PFSK-1 (cell line): Measurements from ENCODE around the gene IFI35.

Experiments
- FOXP2 ChIP-seq: optimal IDR thresholded peaks from 2 replicates; pipeline ENCODE3; 2011; ENCODE audit warnings: borderline replicate concordance, control low read depth, inconsistent platforms; ENCODE audit not compliant: insufficient read depth; ENCODE audit errors: extremely low read length, extremely low read depth
- POLR2AphosphoS5 ChIP-seq: IDR thresholded peaks from 2 replicates; pipeline ENCODE4 v1.6.1; 2012; ENCODE audit warnings: low read depth, mild to moderate bottlenecking, control low read depth, low read length, moderate library complexity
- SIN3A ChIP-seq: IDR thresholded peaks from 2 replicates; pipeline ENCODE4 v1.6.1; 2012; ENCODE audit warnings: mild to moderate bottlenecking, low read length, moderate library complexity, borderline replicate concordance; ENCODE audit not compliant: insufficient read depth
- TAF1 ChIP-seq: IDR thresholded peaks from 2 replicates; pipeline ENCODE4 v1.6.1; 2012; ENCODE audit warnings: low read length, control low read depth, borderline replicate concordance; ENCODE audit not compliant: insufficient read depth
- TF ChIP-seq, protein P1 (sequence below), 2 experiments: IDR thresholded peaks; 2 replicates each; pipeline versions ENCODE4 v1.6.1 to v1.8.0; 2011 to 2012; ENCODE audit warnings: low read depth in 2 of 2, low read length in 2 of 2, control low read depth in 1 of 2, inconsistent platforms in 1 of 2, mild to moderate bottlenecking in 1 of 2, moderate library complexity in 1 of 2; ENCODE audit not compliant: insufficient read depth in 1 of 2

Gene IFI35

GRCh38 chr17:42991471-42991870, 15.1 kb upstream of the IFI35 start:
- TF ChIP-seq FOXP2 = no peak
- no peak for TF ChIP-seq SIN3A
- no peak for TF ChIP-seq TAF1
- TF ChIP-seq, protein P1, sequence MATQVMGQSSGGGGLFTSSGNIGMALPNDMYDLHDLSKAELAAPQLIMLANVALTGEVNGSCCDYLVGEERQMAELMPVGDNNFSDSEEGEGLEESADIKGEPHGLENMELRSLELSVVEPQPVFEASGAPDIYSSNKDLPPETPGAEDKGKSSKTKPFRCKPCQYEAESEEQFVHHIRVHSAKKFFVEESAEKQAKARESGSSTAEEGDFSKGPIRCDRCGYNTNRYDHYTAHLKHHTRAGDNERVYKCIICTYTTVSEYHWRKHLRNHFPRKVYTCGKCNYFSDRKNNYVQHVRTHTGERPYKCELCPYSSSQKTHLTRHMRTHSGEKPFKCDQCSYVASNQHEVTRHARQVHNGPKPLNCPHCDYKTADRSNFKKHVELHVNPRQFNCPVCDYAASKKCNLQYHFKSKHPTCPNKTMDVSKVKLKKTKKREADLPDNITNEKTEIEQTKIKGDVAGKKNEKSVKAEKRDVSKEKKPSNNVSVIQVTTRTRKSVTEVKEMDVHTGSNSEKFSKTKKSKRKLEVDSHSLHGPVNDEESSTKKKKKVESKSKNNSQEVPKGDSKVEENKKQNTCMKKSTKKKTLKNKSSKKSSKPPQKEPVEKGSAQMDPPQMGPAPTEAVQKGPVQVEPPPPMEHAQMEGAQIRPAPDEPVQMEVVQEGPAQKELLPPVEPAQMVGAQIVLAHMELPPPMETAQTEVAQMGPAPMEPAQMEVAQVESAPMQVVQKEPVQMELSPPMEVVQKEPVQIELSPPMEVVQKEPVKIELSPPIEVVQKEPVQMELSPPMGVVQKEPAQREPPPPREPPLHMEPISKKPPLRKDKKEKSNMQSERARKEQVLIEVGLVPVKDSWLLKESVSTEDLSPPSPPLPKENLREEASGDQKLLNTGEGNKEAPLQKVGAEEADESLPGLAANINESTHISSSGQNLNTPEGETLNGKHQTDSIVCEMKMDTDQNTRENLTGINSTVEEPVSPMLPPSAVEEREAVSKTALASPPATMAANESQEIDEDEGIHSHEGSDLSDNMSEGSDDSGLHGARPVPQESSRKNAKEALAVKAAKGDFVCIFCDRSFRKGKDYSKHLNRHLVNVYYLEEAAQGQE (IDR thresholded peaks at IDR 0.05; ENCODE audit: insufficient read depth in 1 of 2, low read depth in 2 of 2, low read length in 2 of 2) = no peak
- TF ChIP-seq POLR2AphosphoS5 = no peak

DNA sequence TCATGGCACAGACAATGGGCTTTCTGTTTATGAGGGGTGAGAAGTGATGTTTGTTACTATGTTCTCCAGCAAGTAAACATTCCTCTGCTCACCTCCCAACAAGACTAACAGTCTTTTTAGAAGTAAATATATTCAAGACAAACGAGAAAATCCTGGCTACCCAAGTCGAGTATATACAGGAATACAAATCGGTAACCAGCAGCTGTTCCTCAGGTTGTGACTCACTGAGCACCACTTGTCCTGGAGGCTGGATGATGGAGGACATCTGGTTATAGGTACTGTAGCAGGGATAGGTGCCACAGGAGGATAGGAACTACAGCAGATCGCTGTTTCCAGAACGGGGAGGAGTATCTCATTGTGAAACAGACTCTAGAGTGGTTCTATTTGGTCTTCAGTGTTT, 13.7 kb upstream of the IFI35 start:
- no peak for TF ChIP-seq FOXP2
- TF ChIP-seq TAF1 = no peak
- no peak for TF ChIP-seq SIN3A
- TF ChIP-seq, protein P1 (IDR thresholded peaks at IDR 0.05; ENCODE audit: insufficient read depth in 1 of 2, low read depth in 2 of 2, low read length in 2 of 2) = no peak
- TF ChIP-seq POLR2AphosphoS5 = no peak

DNA sequence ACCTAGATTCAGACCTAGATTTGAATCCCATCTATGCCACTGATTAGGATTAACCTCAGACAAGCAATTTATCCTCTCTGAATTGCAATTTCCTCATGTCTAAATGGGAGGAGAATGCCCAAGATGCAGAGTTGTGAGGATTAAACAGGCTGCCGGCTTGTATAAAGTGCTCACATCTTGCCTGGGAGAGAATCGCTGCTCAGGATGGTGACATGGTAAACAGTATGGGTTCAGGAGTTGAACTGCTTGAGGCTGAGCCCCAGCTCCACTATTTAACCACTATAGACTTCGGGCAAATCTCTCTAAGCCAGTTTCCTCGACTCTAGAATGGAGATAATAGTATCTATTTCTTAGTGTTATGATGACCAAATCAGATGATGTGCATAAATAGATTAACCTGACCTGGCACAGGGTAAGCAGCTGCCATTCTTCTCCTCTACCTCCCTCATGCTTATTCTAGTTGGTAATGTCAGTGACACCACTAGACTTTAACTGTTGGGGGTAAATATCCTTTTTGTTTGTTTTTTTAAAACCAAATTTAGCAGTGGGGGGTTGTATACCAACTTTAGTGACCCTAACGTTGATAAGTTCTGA, 9.1 kb upstream of the IFI35 start:
- TF ChIP-seq, protein P1 (IDR thresholded peaks at IDR 0.05; ENCODE audit: insufficient read depth in 1 of 2, low read depth in 2 of 2, low read length in 2 of 2) = no peak
- no peak for TF ChIP-seq SIN3A
- TF ChIP-seq FOXP2 = no peak
- no peak for TF ChIP-seq TAF1
- no peak for TF ChIP-seq POLR2AphosphoS5

DNA sequence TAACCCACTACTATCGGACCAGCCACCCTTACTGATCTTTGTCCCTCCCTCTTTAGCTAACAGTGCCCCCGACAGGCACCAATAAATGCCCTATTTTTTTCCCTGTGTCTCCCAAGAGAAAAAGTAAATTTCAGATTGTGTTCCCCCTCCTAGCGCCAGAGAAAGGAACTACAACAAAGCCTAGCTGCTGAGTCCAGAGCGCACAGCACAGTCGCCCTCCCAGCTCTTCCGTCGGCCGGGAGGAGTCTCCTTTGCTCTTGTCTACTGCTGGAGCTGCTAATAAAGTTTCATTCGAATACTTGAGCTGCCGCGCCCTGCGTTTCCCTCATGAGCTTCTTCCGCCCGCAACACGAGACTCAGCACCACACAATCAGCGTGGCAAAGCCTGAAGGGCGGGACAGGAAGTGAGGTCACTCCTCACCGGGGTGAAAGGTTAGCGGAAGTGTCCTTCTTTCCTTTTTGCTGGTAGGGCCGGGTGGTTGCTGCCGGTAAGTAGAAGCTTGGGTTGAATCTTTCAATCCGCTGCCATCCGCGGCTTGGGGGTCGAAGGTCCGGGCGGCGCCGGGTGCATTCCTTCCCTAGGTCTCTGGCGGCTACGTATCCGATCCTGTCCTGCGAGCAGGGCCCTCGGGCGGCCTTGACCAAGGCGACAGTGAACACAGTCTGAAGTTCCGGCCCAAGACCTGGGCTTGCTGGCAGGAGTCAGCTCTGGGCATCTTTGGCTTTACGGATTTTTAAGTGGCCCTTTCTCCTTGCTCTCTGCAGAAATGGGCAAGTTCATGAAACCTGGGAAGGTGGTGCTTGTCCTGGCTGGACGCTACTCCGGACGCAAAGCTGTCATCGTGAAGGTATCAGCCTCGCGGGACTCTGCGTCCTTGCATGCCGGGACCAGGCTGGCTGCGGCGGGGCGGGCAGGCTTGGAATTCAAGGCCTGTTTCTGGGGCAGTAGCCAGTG, 8.3 kb upstream of the IFI35 start, which contains the start of gene RPL27:
TSS of gene RPL27 (plus strand) at position 436 of the 955 bp plus-strand sequence. CDS start at position 768, 332 bp downstream.
- TF ChIP-seq TAF1 (peak; percentile 99), FOXP2 (peak; percentile 91), POLR2AphosphoS5 (peak; percentile 98), SIN3A (no peak)
- TF ChIP-seq, protein P1 (IDR thresholded peaks at IDR 0.05; ENCODE audit: insufficient read depth in 1 of 2, low read depth in 2 of 2, low read length in 2 of 2) = peak in 1 of 2 experiments; percentile 72; a peak in 2 of 4 replicates
